GM12873 (cell line): ENCODE measurements around the gene NCBP1.

Source experiments
- TF ChIP-seq, protein P1 (sequence below): IDR thresholded peaks from 2 replicates; pipeline ENCODE4 v1.5.1; 2012; ENCODE audit warnings: low read depth, mild to moderate bottlenecking, moderate library complexity, low read length, control low read depth; ENCODE audit not compliant: insufficient read depth; ENCODE audit errors: missing control alignments

The NCBP1 gene

GRCh38 chr9:97617939-97618416, 15.6 kb upstream of the NCBP1 start:
- TF ChIP-seq, protein P1, sequence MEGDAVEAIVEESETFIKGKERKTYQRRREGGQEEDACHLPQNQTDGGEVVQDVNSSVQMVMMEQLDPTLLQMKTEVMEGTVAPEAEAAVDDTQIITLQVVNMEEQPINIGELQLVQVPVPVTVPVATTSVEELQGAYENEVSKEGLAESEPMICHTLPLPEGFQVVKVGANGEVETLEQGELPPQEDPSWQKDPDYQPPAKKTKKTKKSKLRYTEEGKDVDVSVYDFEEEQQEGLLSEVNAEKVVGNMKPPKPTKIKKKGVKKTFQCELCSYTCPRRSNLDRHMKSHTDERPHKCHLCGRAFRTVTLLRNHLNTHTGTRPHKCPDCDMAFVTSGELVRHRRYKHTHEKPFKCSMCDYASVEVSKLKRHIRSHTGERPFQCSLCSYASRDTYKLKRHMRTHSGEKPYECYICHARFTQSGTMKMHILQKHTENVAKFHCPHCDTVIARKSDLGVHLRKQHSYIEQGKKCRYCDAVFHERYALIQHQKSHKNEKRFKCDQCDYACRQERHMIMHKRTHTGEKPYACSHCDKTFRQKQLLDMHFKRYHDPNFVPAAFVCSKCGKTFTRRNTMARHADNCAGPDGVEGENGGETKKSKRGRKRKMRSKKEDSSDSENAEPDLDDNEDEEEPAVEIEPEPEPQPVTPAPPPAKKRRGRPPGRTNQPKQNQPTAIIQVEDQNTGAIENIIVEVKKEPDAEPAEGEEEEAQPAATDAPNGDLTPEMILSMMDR, result no peak

GRCh38 chr9:97623946-97624345, 9.7 kb upstream of the NCBP1 start:
- TF ChIP-seq, protein P1, result no peak

- TF ChIP-seq, protein P1, result no peak
Measured at GRCh38 chr9:97625620-97626019, 8.0 kb upstream of the NCBP1 start.

DNA sequence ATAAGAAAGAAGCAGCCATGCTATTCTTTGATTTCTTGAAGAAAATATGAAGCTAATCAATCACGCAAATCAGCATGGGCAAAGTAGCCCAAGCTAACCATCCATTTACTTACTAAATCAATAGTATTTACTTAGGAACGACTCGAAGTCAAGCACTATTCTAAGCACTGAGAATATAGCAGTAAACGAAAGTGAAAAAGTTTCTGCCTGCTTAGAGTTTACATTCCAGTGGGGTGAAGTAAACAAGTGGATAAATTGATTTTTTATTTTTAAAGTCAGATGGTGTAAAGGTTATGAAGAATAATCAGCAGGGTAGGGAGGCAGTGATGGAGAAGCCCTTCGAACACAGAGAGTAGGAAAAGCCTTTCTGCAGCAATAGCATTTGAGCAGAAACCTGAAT, 6.0 kb upstream of the NCBP1 start:
- TF ChIP-seq, protein P1, result no peak

- TF ChIP-seq, protein P1, result no peak
Measured at GRCh38 chr9:97628668-97629067, 5.0 kb upstream of the NCBP1 start.

DNA sequence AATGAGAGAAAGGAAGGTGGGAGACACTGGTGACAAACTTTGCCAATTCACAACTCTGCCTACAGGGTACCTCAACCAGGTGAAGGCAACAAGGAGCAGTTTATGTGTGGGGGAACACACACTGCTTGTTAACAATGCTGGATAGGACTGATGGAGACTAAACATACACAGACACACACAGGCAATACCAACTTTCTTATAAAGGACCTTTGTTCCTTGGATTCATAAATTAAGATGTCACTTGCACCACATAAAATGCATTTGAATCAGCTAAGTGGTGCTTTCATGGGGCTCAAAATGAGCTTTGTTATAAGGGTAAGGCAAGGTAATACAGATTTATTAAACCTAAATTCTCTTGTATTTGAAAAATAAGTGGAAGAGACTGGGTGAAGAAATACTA, 4.5 kb upstream of the NCBP1 start:
- TF ChIP-seq, protein P1, result no peak

- TF ChIP-seq, protein P1, result no peak
Measured at GRCh38 chr9:97630591-97630990, 3.0 kb upstream of the NCBP1 start.
